HG03457 (cell line): ENCODE measurements around the gene HUWE1.
"Not testable (repeated sequence)": the region's sequence is repeated elsewhere in the genome, so short reads cannot be mapped to it uniquely, and the experiment has no call there.

ENCODE experiments used
- ATAC-seq: cut with Tn5 transposase; IDR thresholded peaks from one replicate; pipeline ENCODE4 v1.9.1; 2021; ENCODE audit warnings: moderate number of reproducible peaks; ENCODE audit not compliant: unreplicated experiment

The HUWE1 gene

DNA sequence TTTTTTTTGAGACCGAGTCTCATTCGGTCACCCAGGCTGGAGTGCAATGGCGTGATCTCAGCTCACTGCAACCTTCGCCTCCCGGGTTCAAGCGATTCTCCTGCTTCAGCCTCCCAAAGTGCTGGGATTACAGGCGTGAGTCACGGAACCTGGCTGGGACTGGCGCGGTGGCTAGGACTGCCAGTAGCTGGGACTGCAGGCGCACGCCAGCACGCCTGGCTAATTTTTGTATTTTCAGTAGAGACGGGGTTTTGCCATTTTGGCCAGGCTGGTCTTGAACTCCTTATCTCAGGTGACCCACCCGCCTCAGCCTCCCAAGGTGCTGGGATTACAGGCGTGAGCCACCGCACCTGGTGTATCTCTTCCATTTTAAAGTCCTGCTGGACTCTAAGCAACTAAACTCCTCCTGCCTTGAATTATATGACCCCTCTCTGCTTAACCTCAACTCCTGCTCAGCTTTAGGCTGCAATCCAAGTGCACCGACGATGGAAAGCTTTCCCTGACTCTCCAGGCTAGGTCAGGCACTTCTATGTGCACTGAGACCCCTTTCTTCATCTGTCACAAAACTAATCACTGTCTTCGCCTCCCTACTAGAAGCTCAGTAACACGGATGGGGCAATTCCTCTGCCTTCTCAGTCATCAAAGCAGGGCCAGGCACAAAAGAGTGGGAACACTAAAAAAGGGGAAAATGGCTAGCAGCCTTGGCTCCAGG is 155.1 kb downstream of the HUWE1 start:
- not testable (repeated sequence) for ATAC-seq

DNA sequence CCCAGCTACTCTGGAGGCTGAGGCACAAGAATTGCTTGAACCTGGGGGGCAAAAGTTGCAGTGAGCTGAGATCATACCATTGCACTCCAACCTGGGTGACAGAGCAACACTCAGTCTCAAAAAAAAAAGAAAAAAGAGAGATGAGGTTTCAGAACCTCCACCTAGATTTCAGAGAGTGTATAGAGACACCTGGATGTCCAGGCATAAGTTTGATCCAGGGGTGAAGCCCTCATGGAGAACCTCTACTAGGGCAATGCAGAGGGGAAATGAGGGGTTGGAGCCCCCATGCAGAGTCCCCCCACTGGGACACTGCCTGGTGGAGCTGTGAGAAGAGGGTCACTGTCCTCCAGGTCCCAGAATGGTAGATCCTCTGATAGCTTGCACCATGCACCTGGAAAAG is 159.5 kb downstream of the HUWE1 start:
- ATAC-seq, result no peak

DNA sequence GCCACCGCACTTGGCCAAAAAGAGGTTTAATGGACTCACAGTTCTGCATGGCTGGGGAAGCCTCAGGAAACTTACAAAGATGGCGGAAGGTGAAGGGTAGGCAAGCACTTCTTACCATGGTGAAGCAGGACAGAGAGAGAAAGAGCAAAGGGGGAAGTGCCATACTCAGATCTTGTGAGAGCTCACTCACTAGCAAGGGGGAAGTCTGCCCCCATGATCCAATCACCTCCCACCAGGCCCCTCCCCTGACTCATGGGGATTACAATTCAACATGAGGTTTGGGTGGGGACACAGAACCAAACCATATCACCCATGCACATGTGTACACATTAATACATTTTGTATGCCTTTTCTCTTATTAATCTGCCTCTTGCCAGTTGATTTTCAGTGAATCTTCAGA is 175.2 kb downstream of the HUWE1 start:
- no peak for ATAC-seq

GRCh38 chrX:53504035-53504434 is 182.5 kb downstream of the HUWE1 start:
- not testable (repeated sequence) for ATAC-seq

DNA sequence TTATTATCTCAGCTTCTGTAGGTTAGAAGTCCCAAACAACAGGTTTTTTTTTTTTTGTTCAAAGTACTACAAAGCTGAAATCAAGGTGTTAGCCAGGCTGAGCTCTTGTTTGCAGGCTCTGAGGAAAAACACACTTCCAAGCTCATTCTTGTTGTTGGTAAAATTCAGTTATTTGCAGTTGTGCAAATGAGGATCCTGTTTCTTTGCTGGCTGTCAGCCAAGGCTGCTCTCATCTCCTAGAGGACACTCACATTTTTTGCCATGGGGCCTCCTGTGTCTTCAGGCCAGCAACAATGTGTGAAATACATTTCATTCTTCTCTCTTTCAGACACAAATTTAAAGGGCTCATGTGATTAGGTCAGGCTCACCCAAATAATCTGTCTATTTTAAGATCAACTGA is 192.1 kb downstream of the HUWE1 start:
- ATAC-seq, result no peak

GRCh38 chrX:53486285-53486684 is 200.2 kb downstream of the HUWE1 start:
- no peak for ATAC-seq

DNA sequence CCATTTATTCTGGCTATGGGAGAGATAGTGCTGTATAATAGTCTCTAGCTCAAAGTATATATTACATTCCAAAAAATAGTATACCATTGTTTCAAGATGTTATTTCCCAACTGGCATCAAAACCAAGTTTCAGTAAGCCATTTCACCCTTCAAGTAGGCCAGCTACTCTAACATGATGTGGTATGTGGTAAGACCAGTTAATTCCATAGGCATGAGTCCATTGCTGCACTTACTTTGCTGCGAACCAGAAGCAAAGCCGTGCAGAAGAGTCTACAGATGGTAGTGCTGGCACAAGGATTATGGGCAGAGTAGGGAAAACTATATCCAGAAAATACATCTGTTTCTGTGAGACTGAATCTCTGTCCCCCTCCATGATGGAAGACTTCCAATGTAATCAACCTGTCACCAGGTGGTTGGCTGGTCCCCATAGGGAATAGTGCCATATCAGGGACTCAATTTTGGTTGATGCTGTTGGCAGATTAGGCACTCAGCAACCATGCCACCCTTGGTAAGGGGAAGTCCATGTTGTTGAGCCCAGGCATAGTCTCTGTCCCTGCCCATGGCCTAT is 202.6 kb downstream of the HUWE1 start:
- ATAC-seq, result no peak

- no peak for ATAC-seq
Observed at GRCh38 chrX:53483416-53483815, 203.1 kb downstream of the HUWE1 start.
